DOHH2 (cell line): ENCODE data around the gene HMG20A.

ENCODE experiments used
- H3F3A ChIP-seq: fragments of 200-600 bp; sonication (generic), shearing (Covaris generic); 2 replicates; pipeline ENCODE4 v1.6.0; 2016; ENCODE audit warnings: antibody characterized with exemption, mild to moderate bottlenecking; ENCODE audit not compliant: control insufficient read depth, insufficient read depth
- H3K27ac ChIP-seq: fragments of 200-600 bp; sonication (generic); 2 replicates; pipeline ENCODE4 v1.5.1; 2014; ENCODE audit warnings: low read depth, mild to moderate bottlenecking, low read length, moderate library complexity
- H3K27me3 ChIP-seq: fragments of 200-600 bp; sonication (generic); 2 replicates; pipeline ENCODE4 v1.6.1; 2014; ENCODE audit warnings: mild to moderate bottlenecking, low read length, mixed read lengths; ENCODE audit not compliant: control insufficient read depth
- H3K36me3 ChIP-seq: fragments of 200-600 bp; sonication (generic); 2 replicates; pipeline ENCODE4 v1.6.1; 2014; ENCODE audit warnings: mild to moderate bottlenecking, low read length, moderate library complexity, mixed read lengths; ENCODE audit not compliant: control insufficient read depth
- H3K4me1 ChIP-seq: fragments of 200-600 bp; sonication (generic); 2 replicates; pipeline ENCODE4 v1.6.1; 2014; ENCODE audit warnings: mild to moderate bottlenecking, low read length, mixed read lengths; ENCODE audit not compliant: control insufficient read depth
- H3K4me2 ChIP-seq: fragments of 200-600 bp; sonication (generic); 2 replicates; pipeline ENCODE4 v1.6.0; 2014; ENCODE audit warnings: mild to moderate bottlenecking, low read length, moderate library complexity
- H3K4me3 ChIP-seq: fragments of 200-600 bp; sonication (generic); 2 replicates; pipeline ENCODE4 v1.5.1; 2014; ENCODE audit warnings: mild to moderate bottlenecking, low read length, mixed read lengths
- H3K79me2 ChIP-seq: fragments of 200-600 bp; sonication (generic); 2 replicates; pipeline ENCODE4 v1.6.1; 2014; ENCODE audit warnings: mild to moderate bottlenecking, low read length, mixed read lengths; ENCODE audit not compliant: control insufficient read depth
- H3K9me2 ChIP-seq: fragments of 200-600 bp; sonication (generic); replicated peaks from 2 replicates; pipeline ENCODE4 v1.6.1; 2014; ENCODE audit warnings: mild to moderate bottlenecking, low read length, mixed read lengths; ENCODE audit not compliant: control insufficient read depth
- H3K9me3 ChIP-seq: fragments of 200-600 bp; sonication (generic); 2 replicates; pipeline ENCODE4 v1.6.1; 2014; ENCODE audit warnings: antibody characterized with exemption, low read length, mixed read lengths; ENCODE audit not compliant: control insufficient read depth, insufficient read depth
- H4K20me1 ChIP-seq: fragments of 200-600 bp; sonication (generic); 2 replicates; pipeline ENCODE4 v1.6.0; 2014; ENCODE audit warnings: low read depth, mild to moderate bottlenecking, antibody characterized with exemption, low read length, moderate library complexity; ENCODE audit not compliant: control insufficient read depth, insufficient read depth
- CTCF ChIP-seq: fragments of 200-600 bp; sonication (generic); IDR thresholded peaks from one replicate; pipeline ENCODE4 v1.5.1; 2014; ENCODE audit warnings: antibody characterized with exemption, mild to moderate bottlenecking, low read depth, low read length; ENCODE audit not compliant: poor library complexity, severe bottlenecking
- EZH2phosphoT487 ChIP-seq: fragments of 200-600 bp; sonication (generic); IDR thresholded peaks from 2 replicates; pipeline ENCODE4 v1.6.1; 2017; ENCODE audit warnings: borderline replicate concordance, mild to moderate bottlenecking, antibody characterized with exemption, low read length, moderate library complexity, mixed read lengths

Gene HMG20A

DNA sequence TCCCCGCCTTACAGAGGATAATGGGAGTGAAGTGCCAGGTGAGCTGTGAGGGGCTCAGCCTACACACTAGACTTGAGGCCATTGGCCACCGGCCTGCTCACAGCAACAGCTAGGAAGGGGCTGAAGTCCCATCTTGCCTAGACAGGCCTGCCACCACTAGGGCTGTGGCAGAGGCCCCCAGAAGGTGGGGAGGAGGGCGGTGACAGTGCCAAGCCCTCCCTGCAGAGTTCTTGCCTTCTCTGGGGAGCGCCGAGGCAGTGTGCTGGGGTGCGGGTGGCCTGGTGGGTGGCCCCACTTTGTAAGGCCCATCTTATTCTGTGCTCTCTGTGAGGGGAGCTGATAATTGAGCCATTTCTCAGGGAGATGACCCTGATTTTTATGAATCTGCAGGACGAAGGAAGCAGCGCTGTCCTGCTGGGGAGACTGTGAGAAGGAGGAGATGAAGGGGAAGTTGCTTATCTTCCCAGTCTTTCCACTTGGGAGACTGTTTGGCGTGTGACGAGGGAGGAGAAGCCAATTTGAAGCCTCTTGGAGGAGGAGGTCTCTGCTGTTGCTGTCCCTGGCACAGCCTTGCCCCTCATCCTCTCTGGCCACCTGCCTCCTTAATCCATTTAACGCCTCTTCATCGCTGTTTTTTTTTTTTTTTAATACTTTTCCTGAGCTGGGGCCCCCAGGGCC lies 107.7 kb downstream of the HMG20A start:
- H3K4me3 ChIP-seq = no peak overlapping the region
- H3K9me2 ChIP-seq = no peaks in the 10 kb centered on the region
- no peaks in the 10 kb centered on the region for H4K20me1 ChIP-seq
- H3K4me1 ChIP-seq = no peaks in the 10 kb centered on the region
- no peaks in the 10 kb centered on the region for H3K79me2 ChIP-seq
- no peak overlapping the region for H3K4me2 ChIP-seq
- H3K27ac ChIP-seq = no peak overlapping the region
- no peaks in the 10 kb centered on the region for H3K9me3 ChIP-seq
- no peaks in the 10 kb centered on the region for H3F3A ChIP-seq
- peaks cover 11% of the 10 kb centered on the region; the same call in 1 of the 2 replicates for H3K27me3 ChIP-seq
- TF ChIP-seq EZH2phosphoT487 (no peak), CTCF (no peak)
- no peaks in the 10 kb centered on the region for H3K36me3 ChIP-seq

DNA sequence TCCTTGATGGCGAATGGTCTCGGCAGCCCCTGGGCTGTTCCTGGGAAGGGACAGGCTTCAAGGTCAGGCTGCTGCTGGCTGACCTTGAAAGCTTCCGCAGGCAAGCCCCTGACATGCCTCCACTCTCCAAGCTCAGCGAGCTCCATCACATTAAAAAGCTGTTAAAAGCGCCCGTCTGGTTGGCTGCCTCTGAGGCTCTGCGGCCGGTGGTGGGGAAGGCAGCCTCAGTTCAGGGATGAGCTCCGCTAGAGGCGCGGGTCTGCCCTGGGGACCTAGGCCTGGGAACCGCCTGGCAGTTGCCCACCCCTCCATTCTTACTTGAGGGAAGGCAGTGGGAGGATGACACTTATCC lies 108.3 kb downstream of the HMG20A start:
- no peak overlapping the region for H3K4me3 ChIP-seq
- no peaks in the 10 kb centered on the region for H3F3A ChIP-seq
- peaks cover 14% of the 10 kb centered on the region; the same call in 1 of the 2 replicates for H3K27me3 ChIP-seq
- TF ChIP-seq CTCF = no peak
- no peak for TF ChIP-seq EZH2phosphoT487
- H3K9me3 ChIP-seq = no peaks in the 10 kb centered on the region
- no peak overlapping the region for H3K27ac ChIP-seq
- no peaks in the 10 kb centered on the region for H3K9me2 ChIP-seq
- no peaks in the 10 kb centered on the region for H3K79me2 ChIP-seq
- H4K20me1 ChIP-seq = no peaks in the 10 kb centered on the region
- no peak overlapping the region for H3K4me2 ChIP-seq
- H3K36me3 ChIP-seq = no peaks in the 10 kb centered on the region
- no peaks in the 10 kb centered on the region for H3K4me1 ChIP-seq

DNA sequence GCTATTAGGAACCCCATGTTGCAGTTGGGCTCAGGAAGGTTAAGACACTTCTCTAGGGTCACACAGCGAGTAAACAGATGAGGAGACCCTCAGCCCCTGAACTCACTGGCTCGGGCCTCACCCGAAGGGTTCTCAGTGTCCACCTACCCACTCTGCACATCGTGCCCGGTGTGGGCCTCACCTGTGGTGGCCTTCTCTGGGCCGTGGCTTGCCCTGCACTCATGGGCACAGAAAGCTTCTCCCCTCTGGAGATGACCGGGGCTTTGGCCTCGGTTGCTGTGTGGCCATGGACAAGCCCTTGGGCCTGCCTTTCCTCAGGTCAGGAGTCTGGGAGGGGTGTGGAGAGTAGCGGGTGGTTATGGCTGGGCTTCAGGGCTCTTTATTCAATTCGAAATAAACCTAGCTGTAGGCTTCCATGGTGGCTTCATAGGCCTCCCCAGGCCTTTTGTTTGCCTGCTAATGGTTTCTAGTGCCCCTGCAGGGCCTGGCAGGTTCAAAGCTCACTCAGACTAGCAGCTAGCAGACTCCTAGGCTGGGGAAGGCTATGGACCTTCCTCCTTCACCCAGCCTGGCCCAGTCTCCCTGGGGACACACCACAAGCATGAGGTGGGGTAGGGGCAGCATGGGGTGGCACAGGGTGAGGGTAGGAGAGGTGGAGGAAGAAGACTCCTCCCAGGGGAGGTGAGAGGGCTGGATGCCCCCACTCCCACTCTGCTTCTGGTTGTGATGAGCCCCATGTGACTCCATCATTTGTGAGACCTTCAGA lies 108.9 kb downstream of the HMG20A start:
- no peaks in the 10 kb centered on the region for H3K36me3 ChIP-seq
- no peak overlapping the region for H3K27ac ChIP-seq
- no peaks in the 10 kb centered on the region for H3K9me2 ChIP-seq
- H3K9me3 ChIP-seq = no peaks in the 10 kb centered on the region
- H3K4me2 ChIP-seq = no peak overlapping the region
- no peak overlapping the region for H3K4me3 ChIP-seq
- H4K20me1 ChIP-seq = no peaks in the 10 kb centered on the region
- no peak for TF ChIP-seq EZH2phosphoT487
- no peak for TF ChIP-seq CTCF
- peaks cover 17% of the 10 kb centered on the region; the same call in 1 of the 2 replicates for H3K27me3 ChIP-seq
- no peaks in the 10 kb centered on the region for H3K4me1 ChIP-seq
- H3K79me2 ChIP-seq = no peaks in the 10 kb centered on the region
- no peaks in the 10 kb centered on the region for H3F3A ChIP-seq
